GM19240 (cell line): ENCODE results near the gene SERPINE1.

ENCODE experiments used
- DNase-seq: peaks from one replicate; pipeline ENCODE4 v3.0.0; 2011; ENCODE audit warnings: low spot score; ENCODE audit not compliant: insufficient read length

The SERPINE1 gene

GRCh38 chr7:101169110-101169837 lies 42.4 kb downstream of the SERPINE1 start:
- no peak for DNase-seq

DNA sequence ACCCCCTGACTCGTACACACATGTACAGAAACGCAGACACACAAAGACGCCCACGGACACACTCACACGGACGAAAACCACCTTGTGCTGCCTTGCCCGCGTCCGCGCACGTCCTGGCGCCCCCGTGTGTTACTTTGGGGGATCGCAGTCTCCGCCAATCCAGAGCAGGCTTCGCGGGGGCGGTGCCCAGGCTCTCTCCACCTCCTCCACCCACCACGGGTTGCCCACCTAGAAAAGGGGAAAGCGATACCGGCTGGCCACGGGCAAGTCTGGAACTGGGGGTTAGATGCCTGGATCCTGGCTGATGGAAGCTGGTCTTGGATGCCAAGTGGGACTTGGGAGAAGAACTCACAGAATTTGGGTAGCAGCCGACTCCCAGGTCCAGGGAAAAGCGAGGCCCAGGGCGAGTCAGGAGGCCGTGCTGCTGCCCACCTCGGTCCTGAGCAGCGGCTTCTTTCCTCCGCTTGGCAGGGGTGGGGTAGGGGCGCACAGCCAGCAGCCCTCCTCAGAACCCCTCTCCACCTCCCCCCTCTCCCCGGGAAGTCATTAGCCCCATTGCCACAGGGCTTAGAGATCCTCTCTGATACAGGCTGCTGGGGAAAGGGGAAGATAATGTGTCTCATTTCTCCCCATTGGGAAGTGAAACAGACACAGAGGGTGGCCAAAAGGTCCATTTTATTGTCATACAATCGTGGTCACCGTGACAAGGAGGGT lies 43.1 kb downstream of the SERPINE1 start:
- peak; percentile 79 for DNase-seq

GRCh38 chr7:101170617-101171441 lies 43.9 kb downstream of the SERPINE1 start:
- no peak for DNase-seq

GRCh38 chr7:101171442-101171837 lies 44.5 kb downstream of the SERPINE1 start:
- DNase-seq, result no peak

DNA sequence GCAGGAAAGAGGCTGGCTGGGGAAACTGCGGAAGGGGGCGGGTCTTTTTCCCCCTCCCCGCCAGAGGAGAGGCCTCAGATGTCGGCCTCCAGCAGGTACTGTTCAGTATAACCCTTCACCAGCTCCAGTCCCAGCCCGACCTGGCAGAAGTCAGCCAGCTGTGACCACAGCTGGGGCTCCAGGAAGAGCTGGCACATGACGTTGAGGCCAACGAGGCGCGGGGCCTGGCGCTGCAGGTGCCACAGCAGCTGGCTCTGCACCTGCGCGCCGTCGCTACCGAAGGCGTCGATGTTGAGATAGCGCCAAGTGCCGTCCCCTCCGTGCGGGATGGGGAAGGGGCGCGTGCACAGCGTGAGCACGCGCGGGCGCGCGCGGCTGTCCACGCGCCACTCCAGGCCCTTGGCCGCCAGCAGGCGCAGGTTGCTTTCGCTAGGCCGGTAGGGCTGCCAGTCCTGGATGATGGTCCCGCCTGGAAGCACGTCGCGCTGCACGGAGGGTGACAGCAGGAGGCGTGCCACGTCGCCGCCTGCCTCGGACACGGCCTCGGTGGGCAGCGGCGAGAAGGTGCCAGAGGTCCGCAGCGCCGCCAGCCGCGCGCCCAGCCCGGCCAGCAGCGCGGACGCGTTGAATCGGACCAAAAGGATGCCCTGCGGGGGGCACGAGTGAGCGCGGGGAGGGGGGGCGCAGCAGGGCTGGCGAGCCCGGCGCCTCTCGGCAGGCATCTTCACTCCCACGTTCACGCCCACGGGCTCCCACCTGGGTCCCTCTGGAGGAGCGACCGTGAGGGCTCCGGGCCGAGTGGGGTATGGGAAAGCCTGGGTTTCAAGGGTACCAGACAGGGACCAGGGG lies 45.3 kb downstream of the SERPINE1 start:
- no peak for DNase-seq

DNA sequence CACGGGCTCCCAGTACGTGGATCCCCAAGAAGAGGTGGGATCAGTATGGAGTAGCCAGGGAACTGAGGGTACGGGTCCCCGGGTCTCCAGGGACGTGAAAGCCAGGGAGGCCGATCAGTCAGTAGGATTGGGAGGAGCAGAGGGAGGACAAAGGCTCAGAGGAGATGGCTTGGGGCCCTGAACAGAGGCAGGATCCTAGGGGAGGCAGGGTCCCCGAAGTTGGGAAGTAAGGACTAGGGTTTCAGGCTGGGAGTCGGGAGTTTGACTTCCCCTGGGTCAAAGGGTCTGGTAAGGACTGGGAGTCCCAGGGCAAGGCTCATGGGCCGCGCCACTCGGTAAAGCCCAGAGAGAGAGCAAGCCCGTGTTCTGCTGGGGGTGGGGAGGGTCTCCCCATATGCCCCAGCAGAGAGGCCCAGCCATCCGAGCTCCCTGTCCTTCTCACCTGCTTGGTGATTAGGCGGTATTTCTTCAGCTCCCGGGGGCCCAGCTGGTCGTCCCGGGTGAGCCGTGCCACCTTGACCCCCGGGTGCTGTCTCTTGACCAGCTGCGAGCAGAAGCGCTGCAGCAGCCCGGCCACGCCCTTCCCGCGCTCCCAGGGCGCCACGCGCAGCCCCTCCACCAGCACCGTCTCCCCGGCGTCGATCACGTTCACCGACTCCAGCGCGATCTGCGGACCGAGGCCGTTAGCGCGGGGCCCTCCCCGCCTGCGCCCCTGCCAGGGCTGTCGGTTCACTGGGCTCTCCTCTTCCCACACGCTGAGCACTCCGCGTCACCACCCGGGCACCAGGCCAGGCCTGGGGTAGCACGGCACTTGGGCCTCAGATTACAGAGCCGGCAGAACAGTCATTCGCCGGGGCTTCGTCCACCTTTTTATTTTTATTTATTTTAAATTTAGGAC lies 46.2 kb downstream of the SERPINE1 start:
- DNase-seq, result no peak

GRCh38 chr7:101173752-101174244 lies 46.9 kb downstream of the SERPINE1 start:
- DNase-seq, result peak; percentile 73

GRCh38 chr7:101174322-101174854 lies 47.5 kb downstream of the SERPINE1 start:
- no peak for DNase-seq

DNA sequence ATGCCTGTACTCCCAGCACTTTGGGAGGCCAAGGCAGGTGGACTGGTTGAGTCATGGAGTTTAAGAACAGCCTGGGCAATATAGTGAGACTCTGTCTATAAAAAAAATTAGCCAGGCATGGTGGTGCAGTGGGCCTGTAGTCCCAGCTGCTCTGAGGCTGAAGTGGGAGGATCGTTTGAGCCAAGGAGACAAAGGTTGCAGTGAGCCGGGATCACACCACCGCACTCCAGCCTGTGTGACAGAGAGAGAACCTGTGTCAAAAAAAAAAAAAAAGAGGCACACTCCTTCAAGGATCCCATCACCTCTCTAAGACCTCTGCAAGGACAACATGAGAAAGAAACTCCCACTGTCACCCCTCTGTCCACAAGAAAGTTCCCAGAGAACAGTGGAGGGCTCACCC lies 48.8 kb downstream of the SERPINE1 start:
- no peak for DNase-seq

- no peak for DNase-seq
Observed at GRCh38 chr7:101177644-101178043, 50.7 kb downstream of the SERPINE1 start.

GRCh38 chr7:101179117-101179516 lies 52.2 kb downstream of the SERPINE1 start:
- no peak for DNase-seq

GRCh38 chr7:101179713-101180112 lies 52.8 kb downstream of the SERPINE1 start:
- no peak for DNase-seq

GRCh38 chr7:101180130-101180755 lies 53.3 kb downstream of the SERPINE1 start, which contains the start of gene NAT16:
Gene NAT16, minus strand, starts transcription at chr7:101180293. Its CDS starts 5,486 bp downstream, at chr7:101174807.
- no peak for DNase-seq

- no peak for DNase-seq
Observed at GRCh38 chr7:101185258-101185839, 58.4 kb downstream of the SERPINE1 start.

GRCh38 chr7:101186194-101186593 lies 59.3 kb downstream of the SERPINE1 start:
- DNase-seq, result no peak

- DNase-seq, result no peak
Observed at GRCh38 chr7:101186844-101187428, 60.0 kb downstream of the SERPINE1 start.
